ENCODE data around the gene PFKL.

DNA sequence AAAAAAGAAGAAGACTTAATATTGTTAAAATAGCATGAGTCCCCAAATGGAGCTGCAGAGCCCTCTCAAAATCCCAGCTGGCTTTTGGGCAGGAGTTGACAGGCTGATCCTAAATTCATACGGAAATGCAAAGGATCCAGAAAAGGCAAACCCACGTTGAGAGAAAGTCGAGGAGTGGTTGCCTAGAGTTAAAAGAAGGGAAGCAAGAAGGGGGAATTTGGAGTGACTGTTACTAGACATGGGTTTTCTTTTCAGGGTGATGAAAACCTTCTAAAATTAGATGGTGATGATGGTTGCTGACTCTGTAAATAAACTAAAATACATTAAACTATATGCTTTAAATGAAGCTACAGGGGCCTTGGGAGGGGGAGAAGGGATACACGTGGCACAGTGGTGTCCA, 39.8 kb upstream of the PFKL start:
- TF ChIP-seq, protein P1, sequence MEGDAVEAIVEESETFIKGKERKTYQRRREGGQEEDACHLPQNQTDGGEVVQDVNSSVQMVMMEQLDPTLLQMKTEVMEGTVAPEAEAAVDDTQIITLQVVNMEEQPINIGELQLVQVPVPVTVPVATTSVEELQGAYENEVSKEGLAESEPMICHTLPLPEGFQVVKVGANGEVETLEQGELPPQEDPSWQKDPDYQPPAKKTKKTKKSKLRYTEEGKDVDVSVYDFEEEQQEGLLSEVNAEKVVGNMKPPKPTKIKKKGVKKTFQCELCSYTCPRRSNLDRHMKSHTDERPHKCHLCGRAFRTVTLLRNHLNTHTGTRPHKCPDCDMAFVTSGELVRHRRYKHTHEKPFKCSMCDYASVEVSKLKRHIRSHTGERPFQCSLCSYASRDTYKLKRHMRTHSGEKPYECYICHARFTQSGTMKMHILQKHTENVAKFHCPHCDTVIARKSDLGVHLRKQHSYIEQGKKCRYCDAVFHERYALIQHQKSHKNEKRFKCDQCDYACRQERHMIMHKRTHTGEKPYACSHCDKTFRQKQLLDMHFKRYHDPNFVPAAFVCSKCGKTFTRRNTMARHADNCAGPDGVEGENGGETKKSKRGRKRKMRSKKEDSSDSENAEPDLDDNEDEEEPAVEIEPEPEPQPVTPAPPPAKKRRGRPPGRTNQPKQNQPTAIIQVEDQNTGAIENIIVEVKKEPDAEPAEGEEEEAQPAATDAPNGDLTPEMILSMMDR (IDR thresholded peaks at IDR 0.05; ENCODE audit: low read length) = no peak
- TF ChIP-seq EZH2 (optimal IDR thresholded peaks at IDR 0.05; ENCODE audit: low read depth, low read length) (no peak), EZH2phosphoT487 (IDR thresholded peaks at IDR 0.05; ENCODE audit: low read length) (no peak)

Data from MM.1S (cell line).